Psoas muscle (tissue), 7 donors: ENCODE measurements around the gene ZNF804B. TPM values are rescaled to one million over a fixed set of nuclear protein-coding genes. Genes with fewer than 3 reads are reported as not detected.

Source experiments
- polyA plus RNA-seq, 3 donors: library from polyadenylated mRNA; stranded (reverse); fragments of 200-250 nt; gene quantifications; one replicate each; pipeline ENCODE4 v1.2.3, GENCODE V29; 2013
- total RNA-seq, 4 donors: library from RNA; stranded (reverse); fragmentation: NEBNext Ultra II Directional in 2 of 4; extraction: Animal tissue kit (Norgen Biotek cat#: 25700) in 2 of 4; gene quantifications; one replicate each; pipeline versions ENCODE4 v1.2.1 to v1.2.4, GENCODE V29; 2021 to 2023
- donor health status: healthy with polysubstance abuse.
- donor health status: DM: no; HTN: no; CAD: no; lungs with moderate emphysema.
- donor health status: Bipolar disorder and iron deficiency.
- donor health status: healthy.
- donor health status: DM: no; HTN: no; CAD: no.
- donor health status: DM: no; HTN: no; CAD: no.
- donor health status: DM: yes; HTN: yes; CAD: no.

ZNF804B gene
- total and polyA plus RNA-seq, 7 donors, result not detected

Other genes with a start within 250 kb of the ZNF804B start
- gene TEX47, start 36.0 kb downstream of the ZNF804B start, total RNA-seq, result not detected
- not detected for gene TEX47, start 36.0 kb downstream of the ZNF804B start, polyA plus RNA-seq